GM12878 (cell line): ENCODE data around the gene REXO1. TPM values are rescaled to one million over a fixed set of nuclear protein-coding genes. Genes with fewer than 3 reads are reported as not detected.

Experiments
- ATAC-seq: fragments of 200-7000 bp; cut with Tn5 transposase; 3 replicates; pipeline ENCODE4 v1.9.1; 2020; ENCODE audit warnings: mild to moderate bottlenecking, moderate library complexity
- BruUV-seq: library from RNA; stranded (reverse); fragments of 400-500 nt; replicated peaks from 2 replicates; lab custom pipeline; 2021; lab: Mats Ljungman, UMichigan
- CTCF ChIA-PET: fragments of 300-600 bp; sonication (Branson Sonifier 250); formaldehyde crosslinking; extraction: SDS; loops from one replicate; lab custom pipeline; 2021; ENCODE audit warnings: inconsistent platforms; lab: Yijun Ruan, JAX
- POLR2A ChIA-PET: fragments of 350-600 bp; formaldehyde crosslinking; extraction: SDS; loops from one replicate; lab custom pipeline; 2021; ENCODE audit warnings: inconsistent platforms; lab: Charles Lee
- RAD21 ChIA-PET: fragments of 300-600 bp; sonication (Branson Sonifier 250); formaldehyde crosslinking; loops from one replicate; lab custom pipeline; 2023; ENCODE audit warnings: antibody characterized with exemption; ENCODE audit not compliant: unreplicated experiment; lab: Charles Lee
- SMC1A ChIA-PET: fragments of 300-600 bp; sonication (Branson Sonifier 250); formaldehyde crosslinking; loops from one replicate; lab custom pipeline; 2023; ENCODE audit not compliant: unreplicated experiment, uncharacterized antibody; lab: Charles Lee
- DNase-seq: peaks from one replicate; pipeline ENCODE4 v3.0.0-alpha.2; 2011; ENCODE audit warnings: low read depth, low spot score
- FAIRE-seq: peaks from 3 replicates; lab custom pipeline; 2011; peaks lifted over from hg19 to GRCh38; lab: Jason Lieb, UNC
- H2AFZ ChIP-seq: 2 replicates; pipeline ENCODE4 v1.6.0; 2011; ENCODE audit warnings: low read depth, low read length, control low read depth; ENCODE audit not compliant: control insufficient read depth
- H3K27ac ChIP-seq: 2 replicates; pipeline ENCODE4 v1.5.1; 2011; ENCODE audit warnings: control low read depth; ENCODE audit not compliant: control insufficient read depth, insufficient read depth
- H3K27me3 ChIP-seq, 2 experiments: replicated peaks in 1 of 2; 2 replicates each; pipeline versions ENCODE4 v1.6.0 to v1.6.1; 2011; ENCODE audit warnings: low read length in 1 of 2; ENCODE audit not compliant: control insufficient read depth in 2 of 2, insufficient read depth in 2 of 2
- H3K36me3 ChIP-seq, 2 experiments: 2 replicates each; pipeline ENCODE4 v1.5.1; 2011; ENCODE audit warnings: low read length in 1 of 2; ENCODE audit not compliant: control insufficient read depth in 2 of 2, insufficient read depth in 2 of 2
- H3K4me1 ChIP-seq: 2 replicates; pipeline ENCODE4 v1.6.1; 2011; ENCODE audit warnings: mild to moderate bottlenecking, low read length, moderate library complexity, mixed read lengths; ENCODE audit not compliant: control insufficient read depth, insufficient read depth
- H3K4me2 ChIP-seq: 2 replicates; pipeline ENCODE4 v1.6.0; 2011; ENCODE audit warnings: control low read depth; ENCODE audit not compliant: control insufficient read depth, insufficient read depth
- H3K4me3 ChIP-seq: fragments of 200-600 bp; sonication (generic); 2 replicates; pipeline ENCODE4 v1.5.1; 2016
- H3K79me2 ChIP-seq: 2 replicates; pipeline ENCODE4 v1.6.0; 2011; ENCODE audit warnings: low read length; ENCODE audit not compliant: control insufficient read depth, insufficient read depth
- H3K9ac ChIP-seq: 2 replicates; pipeline ENCODE4 v1.8.0; 2011; ENCODE audit warnings: low read length, control low read depth, mixed read lengths; ENCODE audit not compliant: control insufficient read depth, insufficient read depth
- H3K9me3 ChIP-seq: replicated peaks from 3 replicates; pipeline ENCODE4 v1.5.1; 2011; ENCODE audit warnings: mild to moderate bottlenecking, low read length; ENCODE audit not compliant: control insufficient read depth, insufficient read depth
- H4K20me1 ChIP-seq: 2 replicates; pipeline ENCODE4 v1.6.0; 2011; ENCODE audit not compliant: control insufficient read depth, insufficient read depth
- CEBPB ChIP-seq, 2 experiments: fragments of 150-350 bp in 1 of 2; IDR thresholded peaks; 2 replicates each; pipeline ENCODE4 v1.6.1; 2012 to 2014; ENCODE audit warnings: low read depth in 2 of 2, low read length in 2 of 2, borderline replicate concordance in 1 of 2, inconsistent platforms in 1 of 2
- MLLT1 ChIP-seq: fragments of 450-650 bp; IDR thresholded peaks from 2 replicates; pipeline ENCODE4 v1.6.1; 2016; ENCODE audit warnings: mild to moderate bottlenecking
- WGBS: methylation state at CpG from one replicate; pipeline ENCODE4 v1.1.6; 2016; ENCODE audit warnings: low lambda C conversion rate; ENCODE audit not compliant: insufficient replicate concordance, insufficient coverage; ENCODE audit errors: missing lambda C conversion rate; 5-methylcytosine and 5-hydroxymethylcytosine counted together
- in situ Hi-C: fragments of 300-500 bp; cut with MboI; formaldehyde crosslinking; loops from 9 replicates; pipeline ENCODE4 v1.14.3; 2018; ENCODE audit warnings: mixed read lengths
- intact Hi-C: fragments of 100-400 bp; cut with micrococcal nuclease; formaldehyde crosslinking; loops from one replicate; pipeline ENCODE4 v1.14.2; 2022; ENCODE audit not compliant: unreplicated experiment
- polyA plus RNA-seq, 11 experiments: library from polyadenylated mRNA; depleted of rRNA in 4 of 11; unstranded in 6 of 11; stranded (reverse) in 5 of 11; fragments of >200 nt; fragmentation: Nextera tagmentation in 4 of 11; fragmentation: Illumina TruSeq in 1 of 11; extraction: Ambion mirVana in 4 of 11; extraction: Trizol in 1 of 11; gene quantifications; 1 replicate in 1 of 11; 2 replicates in 10 of 11; pipeline versions ENCODE4 v1.2.1 to v1.2.3, GENCODE V29; 2011 to 2016; ENCODE audit warnings: inconsistent platforms in 2 of 11, missing spikeins in 2 of 11, low read depth in 1 of 11
- total RNA-seq, 4 experiments: library from RNA; depleted of rRNA in 3 of 4; stranded (reverse); fragments of >200 nt in 3 of 4; fragmentation: Illumina TruSeq in 1 of 4; extraction: Trizol in 1 of 4; gene quantifications; 2 replicates each; pipeline versions ENCODE4 v1.2.1 to v1.2.3, GENCODE V29; 2013 to 2021

Gene REXO1
- total and polyA plus RNA-seq, 10 of the 15 experiments (the other 5 are each of a cell fraction or from before 2014, with no cell fraction given), result 0.03 to 45.2 (median 8.4) TPM

GRCh38 chr19:1882786-1883692 lies 34.8 kb upstream of the REXO1 start:
- Histone ChIP-seq H3K27ac (peak overlapping the region; percentile 30; the same call in 1 of the 2 replicates), H3K27me3 (no peaks in the 10 kb centered on the region), H3K9ac (peak overlapping the region; percentile 96), H2AFZ (no peak overlapping the region), H4K20me1 (peaks cover 9% of the 10 kb centered on the region; the same call in 1 of the 2 replicates), H3K4me1 (peaks cover 21% of the 10 kb centered on the region), H3K4me2 (peak overlapping the region; percentile 86), H3K79me2 (peaks cover 34% of the 10 kb centered on the region), H3K4me3 (peak overlapping the region; percentile 99), H3K36me3 (peaks cover 0 to 6% of the 10 kb centered on the region in 2 experiments; a peak in 2 of 4 replicates), H3K9me3 (no peaks in the 10 kb centered on the region)
- BruUV-seq, result no TSS peak
- ChIA-PET CTCF (interaction anchor here (1.7 to 2.4 kb wide), 2 partner anchors 14 to 19 kb away, joined by 5 read pairs; no protein-coding TSS in a partner anchor), POLR2A (interaction anchor here (0.6 to 2.7 kb wide), 3 partner anchors 8 to 202 kb away, joined by 3 to 9 read pairs (median 3); no protein-coding TSS in a partner anchor), RAD21 (no interaction called here), SMC1A (interaction anchor here (1.3 to 2.0 kb wide), 2 partner anchors 14 to 21 kb away, joined by 3 to 6 read pairs; no protein-coding TSS in a partner anchor)
- TF ChIP-seq MLLT1, result peak; percentile 47; the same call in 1 of the 2 replicates
- no peak for TF ChIP-seq CEBPB (IDR thresholded peaks at IDR 0.05; ENCODE audit: borderline replicate concordance in 1 of 2, low read depth in 2 of 2, low read length in 2 of 2)
- no peak for FAIRE-seq
- peak; percentile 16; the same call in 2 of the 3 replicates for ATAC-seq
- no peak for DNase-seq
- in situ Hi-C loops, result no loop called here
- intact Hi-C loops, result no loop called here
- WGBS, result 62% methylated on average over 25 of the region's 25 CpGs
